Measurements from ENCODE around the gene SERINC4.

SERINC4 gene

GRCh38 chr15:43795997-43796396, 4.0 kb downstream of the SERINC4 start:
- no peak for DNase-seq

- no peak for DNase-seq
Measured at GRCh38 chr15:43795197-43795596, 4.8 kb downstream of the SERINC4 start.

GRCh38 chr15:43794269-43795037, 5.6 kb downstream of the SERINC4 start:
- no peak for DNase-seq

GRCh38 chr15:43793647-43794046, 6.4 kb downstream of the SERINC4 start:
- DNase-seq, result no peak

- DNase-seq, result no peak
Measured at GRCh38 chr15:43792761-43793476, 7.1 kb downstream of the SERINC4 start.

- DNase-seq, result peak; percentile 99 to 100
Measured at GRCh38 chr15:43791993-43792760, 7.8 kb downstream of the SERINC4 start, which contains the start of gene SERF2. TSS of gene SERF2 (plus strand) at chr15:43792320. CDS start at chr15:43792377, 57 bp downstream.

GRCh38 chr15:43789409-43789808, 10.6 kb downstream of the SERINC4 start:
- DNase-seq, result no peak

GRCh38 chr15:43779016-43779415, 21.0 kb downstream of the SERINC4 start:
- no peak for DNase-seq

GRCh38 chr15:43777267-43777914, 22.6 kb downstream of the SERINC4 start:
- peak in 1 of 2 donors; percentile 46 for DNase-seq

- peak in 1 of 2 donors; percentile 61 for DNase-seq
Measured at GRCh38 chr15:43776718-43777266, 23.2 kb downstream of the SERINC4 start, which contains the start of gene ELL3. TSS of gene ELL3 (minus strand) at chr15:43776966. CDS start at chr15:43776901, 65 bp downstream.

- no peak for DNase-seq
Measured at GRCh38 chr15:43776101-43776717, 23.8 kb downstream of the SERINC4 start.

- DNase-seq, result no peak
Measured at GRCh38 chr15:43775411-43775965, 24.5 kb downstream of the SERINC4 start.

- no peak for DNase-seq
Measured at GRCh38 chr15:43774062-43774461, 26.0 kb downstream of the SERINC4 start.

GRCh38 chr15:43772624-43773023, 27.4 kb downstream of the SERINC4 start:
- DNase-seq, result no peak

GRCh38 chr15:43771816-43772215, 28.2 kb downstream of the SERINC4 start:
- DNase-seq, result no peak

GRCh38 chr15:43769584-43770228, 30.3 kb downstream of the SERINC4 start:
- DNase-seq, result peak in 1 of 2 donors; percentile 51

- DNase-seq, result no peak
Measured at GRCh38 chr15:43763819-43764446, 36.1 kb downstream of the SERINC4 start.

- DNase-seq, result no peak
Measured at GRCh38 chr15:43762824-43763223, 37.2 kb downstream of the SERINC4 start.

- DNase-seq, result no peak
Measured at GRCh38 chr15:43751885-43752284, 48.1 kb downstream of the SERINC4 start.

- DNase-seq, result no peak
Measured at GRCh38 chr15:43749690-43750345, 50.2 kb downstream of the SERINC4 start.

All from hippocampal formation (tissue), 2 donors.